SK-N-SH (cell line): ENCODE results near the gene RPS6KL1. TPM values are rescaled to one million over a fixed set of nuclear protein-coding genes. Genes with fewer than 3 reads are reported as not detected.

Source experiments
- CTCF ChIA-PET: fragments of 300-600, 350-600 bp; formaldehyde crosslinking; extraction: SDS; loops from one replicate; lab custom pipeline; 2021; lab: Yijun Ruan, JAX
- POLR2A ChIA-PET: fragments of 350-600 bp; sonication (Branson Sonifier 250); formaldehyde crosslinking; extraction: SDS; loops from one replicate; lab custom pipeline; 2020; ENCODE audit warnings: antibody characterized with exemption, inconsistent platforms; lab: Yijun Ruan, JAX
- DNase-seq: peaks from one replicate; pipeline ENCODE4 v3.0.0; 2012
- H2AFZ ChIP-seq: fragments of 200-600 bp; sonication (generic); 2 replicates; pipeline ENCODE4 v1.8.1; 2016; ENCODE audit warnings: antibody characterized with exemption, mild to moderate bottlenecking, low read depth
- H3F3A ChIP-seq: fragments of 200-600 bp; sonication (generic); replicated peaks from 2 replicates; pipeline ENCODE3; 2016; ENCODE audit warnings: antibody characterized with exemption, mild to moderate bottlenecking; ENCODE audit not compliant: insufficient read depth
- H3K27ac ChIP-seq, 2 experiments: fragments of 200-500 bp in 1 of 2; fragments of 200-600 bp in 1 of 2; sonication (Bioruptor generic) in 1 of 2; sonication (generic), shearing (Covaris generic) in 1 of 2; 2 replicates each; pipeline versions ENCODE4 v1.5.1 to v1.6.1; 2014 to 2016; ENCODE audit warnings: low read depth in 2 of 2, inconsistent platforms in 1 of 2, low read length in 1 of 2, mild to moderate bottlenecking in 1 of 2, mixed read lengths in 1 of 2
- H3K27me3 ChIP-seq: fragments of 200-600 bp; sonication (generic), shearing (Covaris generic); 2 replicates; pipeline ENCODE4 v1.6.1; 2016; ENCODE audit warnings: mixed run types; ENCODE audit not compliant: insufficient read depth
- H3K36me3 ChIP-seq, 2 experiments: fragments of 200-500 bp in 1 of 2; fragments of 200-600 bp in 1 of 2; sonication (Bioruptor generic) in 1 of 2; sonication (generic) in 1 of 2; replicated peaks in 1 of 2; 2 replicates each; pipeline versions ENCODE3 to v1.5.1; 2014 to 2016; ENCODE audit warnings: low read length in 1 of 2, mild to moderate bottlenecking in 1 of 2; ENCODE audit not compliant: insufficient read depth in 2 of 2, control insufficient read depth in 1 of 2
- H3K4me1 ChIP-seq, 2 experiments: fragments of 200-500 bp in 1 of 2; fragments of 200-600 bp in 1 of 2; sonication (Bioruptor generic) in 1 of 2; sonication (generic), shearing (Covaris generic) in 1 of 2; 2 replicates each; pipeline versions ENCODE4 v1.5.1 to v1.6.1; 2014 to 2016; ENCODE audit warnings: low read depth in 1 of 2, low read length in 1 of 2, mixed run types in 1 of 2; ENCODE audit not compliant: insufficient read depth in 2 of 2, control insufficient read depth in 1 of 2
- H3K4me2 ChIP-seq: fragments of 200-600 bp; sonication (generic), shearing (Covaris generic); 2 replicates; pipeline ENCODE4 v1.6.1; 2017; ENCODE audit warnings: mixed run types
- H3K4me3 ChIP-seq, 2 experiments: fragments of 200-500 bp in 1 of 2; fragments of 200-600 bp in 1 of 2; sonication (Bioruptor generic) in 1 of 2; sonication (generic), shearing (Covaris generic) in 1 of 2; 2 replicates each; pipeline versions ENCODE4 v1.5.1 to v1.8.1; 2014 to 2016; ENCODE audit warnings: low read depth in 2 of 2, inconsistent platforms in 1 of 2, low read length in 1 of 2, mild to moderate bottlenecking in 1 of 2, mixed read lengths in 1 of 2, moderate library complexity in 1 of 2
- H3K79me2 ChIP-seq: fragments of 200-600 bp; sonication (generic); 2 replicates; pipeline ENCODE4 v1.8.1; 2017; ENCODE audit warnings: mild to moderate bottlenecking; ENCODE audit not compliant: insufficient read depth
- H3K9ac ChIP-seq: fragments of 200-600 bp; sonication (generic); 2 replicates; pipeline ENCODE4 v1.6.1; 2017; ENCODE audit warnings: mixed run types
- H3K9me2 ChIP-seq: fragments of 200-600 bp; sonication (generic); 2 replicates; pipeline ENCODE4 v1.6.1; 2017; ENCODE audit warnings: mixed run types
- H3K9me3 ChIP-seq: fragments of 200-600 bp; sonication (generic); 2 replicates; pipeline ENCODE4 v1.6.1; 2017; ENCODE audit warnings: mixed run types, mild to moderate bottlenecking, moderate library complexity
- H4K20me1 ChIP-seq: fragments of 200-600 bp; sonication (generic); 2 replicates; pipeline ENCODE4 v1.6.1; 2017; ENCODE audit warnings: mild to moderate bottlenecking, mixed run types; ENCODE audit not compliant: insufficient read depth
- CHD2 ChIP-seq: fragments of 150-350 bp; IDR thresholded peaks from 2 replicates; pipeline ENCODE4 v1.6.1; 2018; ENCODE audit warnings: low read length; ENCODE audit not compliant: partially characterized antibody
- CTCF ChIP-seq: fragments of 200-600 bp; sonication (generic); IDR thresholded peaks from 2 replicates; pipeline ENCODE4 v1.6.1; 2017; ENCODE audit warnings: antibody characterized with exemption, mild to moderate bottlenecking, moderate library complexity
- ELF1 ChIP-seq: IDR thresholded peaks from 2 replicates; pipeline ENCODE4 v1.4.0; 2012
- EP300 ChIP-seq, 2 experiments: IDR thresholded peaks; 2 replicates each; pipeline versions ENCODE4 v1.4.0 to v1.6.1; 2012; ENCODE audit warnings: borderline replicate concordance in 1 of 2, low read depth in 1 of 2, low read length in 1 of 2
- EZH2phosphoT487 ChIP-seq: fragments of 200-600 bp; sonication (generic); IDR thresholded peaks from 2 replicates; pipeline ENCODE4 v1.6.1; 2017; ENCODE audit warnings: low read depth, mixed run types, mild to moderate bottlenecking, antibody characterized with exemption, moderate library complexity, borderline replicate concordance
- GATA2 ChIP-seq: sonication (generic); formaldehyde crosslinking; IDR thresholded peaks from 2 replicates; pipeline ENCODE4 v1.5.0; 2020; ENCODE audit warnings: mild to moderate bottlenecking, missing genetic modification reagents
- IRF3 ChIP-seq: fragments of 150-350 bp; IDR thresholded peaks from 2 replicates; pipeline ENCODE4 v1.6.1; 2016; ENCODE audit warnings: mild to moderate bottlenecking, low read depth, low read length
- JUND ChIP-seq: IDR thresholded peaks from 2 replicates; pipeline ENCODE4 v1.4.0; 2012
- MEF2A ChIP-seq: IDR thresholded peaks from 2 replicates; pipeline ENCODE4 v1.4.0; 2012; ENCODE audit warnings: low read depth, borderline replicate concordance
- MXI1 ChIP-seq: IDR thresholded peaks from 2 replicates; pipeline ENCODE4 v1.6.1; 2012; ENCODE audit warnings: mild to moderate bottlenecking, low read depth, low read length, improper control_type of control experiment
- NRF1 ChIP-seq: IDR thresholded peaks from 2 replicates; pipeline ENCODE4 v1.6.1; 2012; ENCODE audit warnings: low read depth, mild to moderate bottlenecking, low read length
- POLR2AphosphoS5 ChIP-seq: IDR thresholded peaks from 2 replicates; pipeline ENCODE4 v1.6.1; 2012; ENCODE audit warnings: low read depth, low read length
- RFX5 ChIP-seq: IDR thresholded peaks from 2 replicates; pipeline ENCODE4 v1.6.1; 2012; ENCODE audit warnings: mild to moderate bottlenecking, improper control_type of control experiment, low read length
- SIN3A ChIP-seq: IDR thresholded peaks from 2 replicates; pipeline ENCODE4 v1.6.1; 2012; ENCODE audit warnings: low read depth, mild to moderate bottlenecking, low read length, moderate library complexity, borderline replicate concordance
- USF2 ChIP-seq: fragments of 150-350 bp; IDR thresholded peaks from 2 replicates; pipeline ENCODE4 v1.6.1; 2017; ENCODE audit warnings: antibody characterized with exemption, low read length, low read depth, borderline replicate concordance
- YY1 ChIP-seq: IDR thresholded peaks from 2 replicates; pipeline ENCODE4 v1.4.0; 2012; ENCODE audit warnings: low read depth, mild to moderate bottlenecking
- WGBS: methylation state at CpG from one replicate; pipeline ENCODE4 v1.1.6; 2017; ENCODE audit warnings: low lambda C conversion rate; 5-methylcytosine and 5-hydroxymethylcytosine counted together
- polyA plus RNA-seq, 3 experiments: library from polyadenylated mRNA; depleted of rRNA; stranded (reverse); fragments of >200 nt; gene quantifications; 2 replicates each; pipeline ENCODE4 v1.2.3, GENCODE V29; 2012

Gene RPS6KL1
- polyA plus RNA-seq, 1 of the 3 experiments (the other 2 are of a cell fraction) = 2.5 TPM

GRCh38 chr14:74917646-74918081 is 5.4 kb downstream of the RPS6KL1 start:
- CTCF ChIA-PET = interaction anchor here (0.7 to 2.7 kb wide), 9 partner anchors 8 to 173 kb away, joined by 3 to 16 read pairs (median 4); no protein-coding TSS in a partner anchor
- no peak overlapping the region for H2AFZ ChIP-seq

More at GRCh38 chr14:74917646-74918081, 5.4 kb downstream of the RPS6KL1 start:
- H3K36me3 ChIP-seq = no peaks in the 10 kb centered on the region
- no peak for DNase-seq
- no peaks in the 10 kb centered on the region for H4K20me1 ChIP-seq
- no peak overlapping the region for H3K4me3 ChIP-seq
- H3K9me2 ChIP-seq = no peaks in the 10 kb centered on the region
- H3F3A ChIP-seq = no peaks in the 10 kb centered on the region
- POLR2A ChIA-PET = no interaction called here
- WGBS = 89% methylated on average over 9 of the region's 13 CpGs
- no peaks in the 10 kb centered on the region for H3K79me2 ChIP-seq
- TF ChIP-seq YY1 (no peak), USF2 (no peak), MEF2A (no peak), IRF3 (no peak), RFX5 (no peak), POLR2AphosphoS5 (no peak), MXI1 (no peak), EZH2phosphoT487 (no peak), ELF1 (no peak), CTCF (no peak), CHD2 (no peak), NRF1 (no peak), GATA2 (CRISPR knock-in tag) (no peak), JUND (no peak), EP300 (IDR thresholded peaks at IDR 0.05; ENCODE audit: borderline replicate concordance in 1 of 2, low read depth in 1 of 2, low read length in 1 of 2) (no peak), SIN3A (no peak)
- H3K4me2 ChIP-seq = no peak overlapping the region
- no peaks in the 10 kb centered on the region for H3K9me3 ChIP-seq
- H3K27ac ChIP-seq = no peak overlapping the region
- H3K9ac ChIP-seq = no peak overlapping the region
- H3K27me3 ChIP-seq = no peaks in the 10 kb centered on the region
- H3K4me1 ChIP-seq = no peaks in the 10 kb centered on the region; a peak in 1 of 4 replicates
